HG03060 (cell line): ENCODE data around the gene SMIM13.
A peak's percentile ranks its signal among the peaks of the same experiment; 100 is the strongest.

Experiments used
- ATAC-seq: cut with Tn5 transposase; IDR thresholded peaks from one replicate; pipeline ENCODE4 v1.9.1; 2021; ENCODE audit warnings: low read depth, moderate number of reproducible peaks; ENCODE audit not compliant: unreplicated experiment

Gene SMIM13

GRCh38 chr6:11093626-11094410 is at the start of gene SMIM13:
SMIM13 (plus strand) TSS chr6:11093834; CDS start chr6:11094314, 480 bp downstream.
- ATAC-seq, result peak; percentile 85

- no peak for ATAC-seq
These were observed 49.5 kb upstream of the SMIM13 start, which contains the start of gene ELOVL2 for GRCh38 chr6:11043961-11044711. ELOVL2 (minus strand) TSS chr6:11044305; CDS start chr6:11044230, 75 bp downstream.

GRCh38 chr6:11044712-11045167 is 48.9 kb upstream of the SMIM13 start:
- no peak for ATAC-seq

DNA sequence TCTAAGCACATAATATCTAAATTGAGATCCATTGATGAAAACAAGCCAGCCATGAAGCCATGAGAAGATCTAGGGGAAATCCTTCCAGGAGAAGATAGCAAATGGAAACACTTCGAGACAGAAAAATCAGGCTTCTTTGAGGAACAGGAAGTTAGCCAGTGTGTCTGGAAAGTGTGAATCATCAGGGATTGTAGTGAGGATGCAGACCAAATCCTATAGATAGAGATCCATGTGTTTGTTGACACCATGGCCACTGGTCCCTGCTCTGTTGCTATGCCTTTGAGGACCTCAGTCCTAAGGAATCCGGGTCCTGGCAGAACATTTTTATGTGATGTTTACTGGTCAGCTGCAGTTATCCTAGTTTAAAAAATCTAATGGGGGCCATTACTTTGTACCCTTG is 42.9 kb upstream of the SMIM13 start:
- no peak for ATAC-seq

DNA sequence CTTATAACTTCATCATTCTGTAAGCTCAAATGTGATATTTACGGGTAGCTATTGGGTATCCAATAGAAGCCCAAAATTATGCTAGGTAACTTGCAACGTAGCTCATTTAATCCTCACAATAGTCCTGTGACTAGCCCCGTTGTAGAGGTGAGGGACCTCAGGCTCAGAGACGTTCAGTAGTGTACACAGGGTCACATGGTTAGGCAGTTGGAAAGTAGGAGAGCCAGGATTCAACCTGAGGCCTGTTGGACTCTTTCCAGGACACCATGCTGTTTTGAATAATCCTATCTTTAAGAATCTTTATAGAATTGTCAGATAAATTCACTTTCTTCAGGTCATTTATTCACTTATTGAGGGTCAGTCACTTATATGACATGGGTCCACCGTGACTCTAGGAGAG is 40.3 kb upstream of the SMIM13 start:
- ATAC-seq, result no peak

DNA sequence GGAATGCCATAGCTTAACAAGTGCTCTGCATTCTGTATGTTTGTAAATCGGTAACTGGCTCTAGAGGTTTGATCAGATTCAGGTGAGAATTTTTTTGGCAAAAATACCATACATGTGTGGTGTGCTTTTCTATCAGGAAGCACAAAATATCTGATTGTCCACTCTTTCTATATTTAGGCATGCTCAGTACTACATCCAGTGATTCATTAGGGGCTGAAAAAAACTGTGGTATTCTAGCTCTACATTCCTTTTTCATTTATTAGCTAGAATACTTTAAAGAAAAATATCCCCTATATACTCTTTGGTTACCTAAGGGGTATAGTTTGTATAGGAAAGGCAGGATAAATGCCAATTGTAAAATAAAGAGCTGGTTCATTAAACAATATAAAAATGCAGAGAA is 38.9 kb upstream of the SMIM13 start:
- ATAC-seq, result no peak

- ATAC-seq, result no peak
These were observed 38.5 kb upstream of the SMIM13 start for GRCh38 chr6:11055127-11055627.

DNA sequence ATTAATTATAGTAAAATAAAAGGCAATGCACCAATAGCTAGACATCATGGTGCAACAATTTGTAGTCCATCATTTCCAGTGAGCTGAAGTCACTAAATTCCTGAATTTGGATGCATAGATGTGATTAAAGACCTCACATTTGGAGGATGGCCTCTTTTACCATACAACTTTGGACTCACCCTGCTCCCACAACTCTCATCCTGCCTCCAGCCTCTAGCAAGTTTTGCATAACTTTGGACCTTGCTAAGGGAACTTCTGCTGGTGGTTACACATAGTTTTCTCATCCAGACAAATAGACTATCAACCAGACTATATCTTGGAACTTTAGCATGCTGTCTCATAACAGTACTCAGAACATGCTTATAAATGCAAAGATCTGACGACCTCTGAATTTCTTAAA is 36.8 kb upstream of the SMIM13 start:
- no peak for ATAC-seq

- ATAC-seq, result no peak
These were observed 35.2 kb upstream of the SMIM13 start for GRCh38 chr6:11058406-11058805.

- no peak for ATAC-seq
These were observed 31.6 kb upstream of the SMIM13 start for GRCh38 chr6:11062083-11062482.

GRCh38 chr6:11062715-11063114 is 30.9 kb upstream of the SMIM13 start:
- no peak for ATAC-seq

DNA sequence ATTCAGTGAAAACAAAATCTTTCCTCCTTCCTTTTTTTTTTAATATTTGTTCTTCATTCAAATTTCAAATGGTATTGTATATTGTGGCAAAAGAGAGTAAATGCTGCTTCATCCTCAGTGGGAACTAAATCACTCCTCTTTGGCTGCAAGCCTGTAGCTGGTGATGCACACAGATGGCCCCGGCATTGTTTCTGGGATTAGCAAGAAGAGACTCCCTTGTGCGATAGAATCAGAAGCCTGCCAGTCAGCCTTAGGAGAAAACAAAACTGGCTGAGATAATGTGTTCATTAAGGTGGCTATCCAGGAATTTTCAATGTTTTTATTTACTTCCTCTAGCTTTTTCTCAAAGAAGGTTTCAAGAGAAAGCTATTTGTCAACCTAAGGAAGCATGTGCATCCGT is 28.8 kb upstream of the SMIM13 start:
- no peak for ATAC-seq

- ATAC-seq, result no peak
These were observed 28.0 kb upstream of the SMIM13 start for GRCh38 chr6:11065436-11066202.

GRCh38 chr6:11066505-11067347 is 26.9 kb upstream of the SMIM13 start:
- ATAC-seq, result no peak

GRCh38 chr6:11067348-11067747 is 26.3 kb upstream of the SMIM13 start:
- no peak for ATAC-seq

GRCh38 chr6:11069760-11070159 is 23.9 kb upstream of the SMIM13 start:
- no peak for ATAC-seq

- ATAC-seq, result no peak
These were observed 21.5 kb upstream of the SMIM13 start for GRCh38 chr6:11072101-11072500.

- no peak for ATAC-seq
These were observed 17.1 kb upstream of the SMIM13 start for GRCh38 chr6:11076540-11076939.

DNA sequence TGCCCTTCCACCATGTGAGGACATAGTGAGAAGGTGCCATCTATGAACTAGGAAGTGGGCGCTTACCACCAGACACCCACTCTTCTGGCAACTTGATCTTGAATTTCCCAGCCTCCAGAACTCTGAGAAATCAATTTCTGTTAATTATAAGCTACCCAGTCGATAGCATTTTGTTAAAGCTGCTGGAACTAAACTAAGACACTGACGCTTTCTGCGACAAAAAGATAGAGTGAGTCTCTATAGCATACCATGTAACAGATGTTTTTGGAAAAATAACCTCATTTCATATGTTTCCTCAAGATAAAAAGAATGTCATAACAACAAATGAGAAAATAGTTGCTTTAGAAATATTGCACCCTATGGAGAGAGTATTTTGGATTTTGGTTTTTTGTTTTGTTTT is 15.4 kb upstream of the SMIM13 start:
- no peak for ATAC-seq

DNA sequence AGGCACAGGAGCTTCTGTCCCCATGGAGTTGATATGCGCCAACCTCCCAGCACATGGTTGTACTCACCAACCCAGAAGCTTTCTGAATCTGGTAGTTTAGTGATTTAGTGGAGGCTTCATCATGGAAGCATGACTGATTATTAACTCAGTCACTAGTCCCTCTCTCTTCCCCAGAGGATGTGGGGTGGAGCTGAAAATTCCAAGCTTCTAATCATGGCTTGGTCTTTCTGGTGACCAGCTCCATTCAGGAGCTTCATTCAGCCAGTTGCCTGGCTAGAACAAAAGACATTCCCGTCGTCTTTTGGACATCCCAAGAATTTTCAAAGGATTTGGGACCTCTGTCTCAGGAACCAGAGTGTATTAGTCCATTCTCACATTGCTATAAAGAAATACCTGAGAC is 13.3 kb upstream of the SMIM13 start:
- no peak for ATAC-seq
